Astrocyte (in vitro differentiated cells and primary cell): ENCODE data around the gene CTLA4. TPM values are rescaled to one million over a fixed set of nuclear protein-coding genes. Genes with fewer than 3 reads are reported as not detected.

Experiments
- DNase-seq: peaks from one replicate; pipeline ENCODE4 v3.0.0-alpha.2; 2010; ENCODE audit warnings: low read depth
- FAIRE-seq: peaks from 2 replicates; lab custom pipeline; 2011; peaks lifted over from hg19 to GRCh38; lab: Jason Lieb, UNC
- H2AFZ ChIP-seq: 2 replicates; pipeline ENCODE4 v1.6.0; 2012; ENCODE audit warnings: low read depth, low read length, inconsistent platforms
- H3K27ac ChIP-seq: 2 replicates; pipeline ENCODE4 v1.5.1; 2011; ENCODE audit warnings: low read depth, low read length, inconsistent platforms
- H3K27me3 ChIP-seq: 2 replicates; pipeline ENCODE4 v1.6.0; 2011; ENCODE audit warnings: low read length, inconsistent platforms; ENCODE audit not compliant: insufficient read depth
- H3K36me3 ChIP-seq: 2 replicates; pipeline ENCODE4 v1.5.1; 2011; ENCODE audit warnings: low read length, inconsistent platforms; ENCODE audit not compliant: insufficient read depth
- H3K4me1 ChIP-seq: 2 replicates; pipeline ENCODE4 v1.5.1; 2011; ENCODE audit warnings: low read length, inconsistent platforms; ENCODE audit not compliant: insufficient read depth
- H3K4me2 ChIP-seq: 2 replicates; pipeline ENCODE4 v1.6.0; 2012; ENCODE audit warnings: low read length, inconsistent platforms
- H3K4me3 ChIP-seq: 2 replicates; pipeline ENCODE4 v1.5.1; 2011; ENCODE audit warnings: low read depth, mild to moderate bottlenecking, low read length, inconsistent platforms; ENCODE audit not compliant: insufficient read depth
- H3K79me2 ChIP-seq: 2 replicates; pipeline ENCODE4 v1.6.0; 2012; ENCODE audit warnings: mild to moderate bottlenecking, low read length, inconsistent platforms; ENCODE audit not compliant: insufficient read depth
- H3K9ac ChIP-seq: 2 replicates; pipeline ENCODE4 v1.6.0; 2012; ENCODE audit warnings: mild to moderate bottlenecking, low read length, inconsistent platforms
- H3K9me3 ChIP-seq: 2 replicates; pipeline ENCODE4 v1.5.1; 2012; ENCODE audit warnings: low read depth, mild to moderate bottlenecking, low read length, inconsistent platforms; ENCODE audit not compliant: insufficient read depth
- H4K20me1 ChIP-seq: 2 replicates; pipeline ENCODE4 v1.6.0; 2012; ENCODE audit warnings: low read length, inconsistent platforms; ENCODE audit not compliant: insufficient read depth
- H3K27ac Mint-ChIP-seq: one replicate; pipeline ENCODE4 v1.8.0; 2021; ENCODE audit warnings: mild to moderate bottlenecking, mixed read lengths; ENCODE audit not compliant: unreplicated experiment
- H3K27me3 Mint-ChIP-seq: one replicate; pipeline ENCODE4 v1.8.0; 2021; ENCODE audit warnings: low read depth, mixed read lengths; ENCODE audit not compliant: unreplicated experiment
- H3K36me3 Mint-ChIP-seq: one replicate; pipeline ENCODE4 v1.8.0; 2021; ENCODE audit warnings: low read depth, mixed read lengths; ENCODE audit not compliant: unreplicated experiment
- H3K4me1 Mint-ChIP-seq: one replicate; pipeline ENCODE4 v1.8.0; 2021; ENCODE audit warnings: low read depth, mixed read lengths; ENCODE audit not compliant: unreplicated experiment
- H3K4me3 Mint-ChIP-seq: one replicate; pipeline ENCODE4 v1.8.0; 2021; ENCODE audit warnings: mild to moderate bottlenecking, moderate library complexity, mixed read lengths; ENCODE audit not compliant: unreplicated experiment
- H3K9me3 Mint-ChIP-seq: one replicate; pipeline ENCODE4 v1.8.0; 2021; ENCODE audit warnings: mild to moderate bottlenecking, mixed read lengths; ENCODE audit not compliant: unreplicated experiment
- CTCF ChIP-seq: IDR thresholded peaks from 2 replicates; pipeline ENCODE4 v1.5.1; 2011; ENCODE audit warnings: low read depth, mild to moderate bottlenecking, inconsistent platforms, low read length, moderate library complexity; ENCODE audit not compliant: insufficient read depth
- EZH2 ChIP-seq: IDR thresholded peaks from 2 replicates; pipeline ENCODE4 v1.6.1; 2012; ENCODE audit warnings: mild to moderate bottlenecking, low read length, inconsistent platforms; ENCODE audit not compliant: insufficient read depth
- total RNA-seq: library from RNA; stranded (reverse); gene quantifications from 2 replicates; pipeline ENCODE4 v1.2.1, GENCODE V29; 2021

CTLA4 gene
- total RNA-seq, 1 donor from 2014 or later, result not detected

- DNase-seq (peak; percentile 23), FAIRE-seq (no peak)
- Histone ChIP-seq H2AFZ (no peak overlapping the region), H3K9me3 (peaks cover 4% of the 10 kb centered on the region), H3K4me2 (no peak overlapping the region), H3K4me3 (no peak overlapping the region), H3K9ac (no peak overlapping the region), H4K20me1 (no peaks in the 10 kb centered on the region), H3K27ac (no peak overlapping the region), H3K36me3 (no peaks in the 10 kb centered on the region), H3K27me3 (no peaks in the 10 kb centered on the region), H3K4me1 (peaks cover 7% of the 10 kb centered on the region), H3K79me2 (no peaks in the 10 kb centered on the region)
- Mint-ChIP-seq H3K9me3 (peaks cover 16% of the 10 kb centered on the region), H3K27ac (no peak overlapping the region), H3K27me3 (no peaks in the 10 kb centered on the region), H3K4me1 (peaks cover 3% of the 10 kb centered on the region), H3K36me3 (no peaks in the 10 kb centered on the region), H3K4me3 (no peak overlapping the region)
- TF ChIP-seq CTCF (no peak), EZH2 (no peak)
Measured at GRCh38 chr2:203905656-203906055, 38.1 kb downstream of the CTLA4 start.

- Mint-ChIP-seq H3K36me3 (no peaks in the 10 kb centered on the region), H3K27me3 (no peaks in the 10 kb centered on the region), H3K9me3 (peaks cover 2% of the 10 kb centered on the region), H3K27ac (no peak overlapping the region), H3K4me1 (peaks cover 3% of the 10 kb centered on the region), H3K4me3 (no peak overlapping the region)
- Histone ChIP-seq H3K36me3 (no peaks in the 10 kb centered on the region), H3K4me1 (peaks cover 7% of the 10 kb centered on the region), H3K4me3 (no peak overlapping the region), H3K79me2 (no peaks in the 10 kb centered on the region), H4K20me1 (no peaks in the 10 kb centered on the region), H3K27ac (no peak overlapping the region), H3K9me3 (no peaks in the 10 kb centered on the region), H2AFZ (no peak overlapping the region), H3K9ac (no peak overlapping the region), H3K4me2 (no peak overlapping the region), H3K27me3 (no peaks in the 10 kb centered on the region)
- FAIRE-seq (no peak), DNase-seq (no peak)
- no peak for TF ChIP-seq CTCF
- no peak for TF ChIP-seq EZH2
Measured at GRCh38 chr2:203908066-203908796, 40.7 kb downstream of the CTLA4 start.

- TF ChIP-seq CTCF, result no peak
- TF ChIP-seq EZH2, result no peak
- Histone ChIP-seq H4K20me1 (no peaks in the 10 kb centered on the region), H3K9ac (no peak overlapping the region), H3K9me3 (no peaks in the 10 kb centered on the region), H3K4me1 (peaks cover 7% of the 10 kb centered on the region), H3K36me3 (no peaks in the 10 kb centered on the region), H3K27ac (no peak overlapping the region), H3K79me2 (no peaks in the 10 kb centered on the region), H3K27me3 (no peaks in the 10 kb centered on the region), H3K4me3 (no peak overlapping the region), H3K4me2 (peak overlapping the region; percentile 70), H2AFZ (no peak overlapping the region)
- no peaks in the 10 kb centered on the region for H3K36me3 Mint-ChIP-seq
- H3K27ac Mint-ChIP-seq, result no peak overlapping the region
- peaks cover 3% of the 10 kb centered on the region for H3K4me1 Mint-ChIP-seq
- DNase-seq, result no peak
- H3K4me3 Mint-ChIP-seq, result no peak overlapping the region
- H3K9me3 Mint-ChIP-seq, result peaks cover under 1% of the 10 kb centered on the region
- no peak for FAIRE-seq
- no peaks in the 10 kb centered on the region for H3K27me3 Mint-ChIP-seq
Measured at GRCh38 chr2:203908797-203909185, 41.2 kb downstream of the CTLA4 start.
